ENCODE results near the gene RLN2.
A peak's percentile ranks its signal among the peaks of the same experiment; 100 is the strongest.
"Not testable (repeated sequence)": the region's sequence is repeated elsewhere in the genome, so short reads cannot be mapped to it uniquely, and the experiment has no call there.

The RLN2 gene

DNA sequence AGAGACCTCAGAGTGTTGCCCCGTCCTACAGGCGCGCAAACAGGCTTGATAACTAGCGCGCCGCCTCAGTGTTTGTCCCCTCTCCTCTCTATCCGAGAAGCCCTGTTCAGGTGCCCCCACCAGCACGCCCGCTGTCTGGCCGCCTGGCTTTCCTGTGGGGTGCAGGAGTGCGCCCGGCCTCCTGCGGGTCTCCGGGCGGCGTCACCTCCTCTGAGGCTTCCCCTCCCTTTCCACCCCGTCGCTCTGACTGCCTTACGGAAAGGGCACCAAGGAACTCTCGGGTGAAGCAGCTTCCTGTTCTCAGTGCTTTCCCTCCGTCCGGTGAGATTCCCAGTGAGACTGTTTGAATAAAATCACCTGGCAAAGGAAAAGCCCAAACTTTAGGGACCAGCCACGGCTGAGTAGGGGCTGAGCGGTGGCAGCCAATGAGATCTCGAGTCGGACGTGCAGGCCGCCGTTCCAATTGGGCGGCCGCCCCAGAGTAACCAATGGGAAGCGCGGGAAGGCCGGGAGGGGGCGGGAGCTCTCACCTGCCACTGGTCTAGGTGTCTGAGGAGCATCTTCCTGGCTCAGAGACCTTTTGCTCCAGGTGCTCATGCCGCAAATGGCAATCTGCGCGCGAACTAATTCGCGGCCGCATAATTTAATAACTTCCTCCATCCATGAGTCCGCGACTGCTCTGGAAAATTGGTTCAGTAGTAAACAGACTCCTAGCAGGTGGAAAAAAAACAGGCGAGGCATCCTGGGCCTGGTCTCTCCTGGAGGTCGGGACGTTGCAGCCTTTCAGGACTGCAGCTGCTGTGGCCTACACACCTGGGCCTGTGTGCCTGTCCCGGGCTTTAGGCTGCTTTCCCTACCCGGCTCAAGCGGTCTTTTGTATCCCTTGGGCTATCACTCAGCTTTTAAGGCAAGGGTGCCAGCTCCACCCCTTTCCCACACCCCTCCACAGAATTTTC is at the start of gene RLN2:
Gene RLN2, minus strand, starts transcription at position 877 of the 956 bp plus-strand sequence. Its CDS starts 136 bp downstream, at position 741.
- not testable (repeated sequence) for DNase-seq

GRCh38 chr9:5354184-5354583 is 49.7 kb upstream of the RLN2 start:
- no peak for DNase-seq

GRCh38 chr9:5352637-5353248 is 48.2 kb upstream of the RLN2 start:
- DNase-seq, result no peak

- not testable (repeated sequence) for DNase-seq
Observed at GRCh38 chr9:5338992-5339981, 34.8 kb upstream of the RLN2 start, which contains the start of gene RLN1. Gene RLN1, minus strand, starts transcription at chr9:5339876. Its CDS starts 130 bp downstream, at chr9:5339746.

DNA sequence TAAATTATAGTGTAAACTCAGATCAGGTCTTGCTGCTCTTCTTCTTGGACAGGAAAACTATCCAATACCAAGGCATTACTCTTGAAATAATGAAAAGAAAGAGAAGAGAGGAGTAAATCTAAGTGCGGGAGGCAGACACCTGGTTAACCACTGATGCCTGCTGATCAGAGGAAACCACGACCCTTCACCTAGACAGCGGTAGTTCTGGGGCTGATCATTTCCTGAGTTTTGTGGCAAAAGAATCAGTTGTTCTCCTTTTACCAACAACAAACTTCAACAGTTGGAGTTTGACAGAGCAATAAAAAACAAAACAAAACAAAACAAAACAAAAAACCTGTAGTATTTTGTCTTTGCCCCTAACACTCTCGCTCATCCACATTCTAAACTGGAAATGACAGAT is 32.2 kb upstream of the RLN2 start:
- DNase-seq, result no peak

GRCh38 chr9:5331276-5331675 is 26.8 kb upstream of the RLN2 start:
- not testable (repeated sequence) for DNase-seq

- DNase-seq, result peak; percentile 71
Observed at GRCh38 chr9:5326893-5327548, 22.5 kb upstream of the RLN2 start.

- DNase-seq, result no peak
Observed at GRCh38 chr9:5326187-5326586, 21.7 kb upstream of the RLN2 start.

DNA sequence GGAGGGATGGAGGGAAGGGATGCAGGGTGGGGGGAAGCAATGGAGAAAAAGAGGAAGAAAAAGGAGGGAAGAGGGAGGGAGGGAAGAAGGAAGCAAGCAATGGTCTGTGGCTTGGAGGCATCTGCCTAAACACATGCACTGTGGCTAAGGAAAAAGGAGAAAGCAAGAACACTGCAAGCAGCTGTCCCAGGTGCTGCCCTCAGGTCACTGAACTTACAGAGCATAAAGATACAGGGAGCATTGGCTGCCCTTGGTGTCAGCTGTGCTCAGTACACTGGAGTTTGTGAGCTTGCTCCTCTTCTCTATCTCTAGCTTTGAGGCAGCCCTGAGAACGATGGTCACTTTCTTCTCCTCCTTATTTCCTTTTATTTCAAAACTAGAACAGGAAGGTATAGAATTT is 17.1 kb upstream of the RLN2 start:
- not testable (repeated sequence) for DNase-seq

- no peak for DNase-seq
Observed at GRCh38 chr9:5321058-5321457, 16.5 kb upstream of the RLN2 start.

GRCh38 chr9:5316406-5316805 is 11.9 kb upstream of the RLN2 start:
- DNase-seq, result not testable (repeated sequence)

DNA sequence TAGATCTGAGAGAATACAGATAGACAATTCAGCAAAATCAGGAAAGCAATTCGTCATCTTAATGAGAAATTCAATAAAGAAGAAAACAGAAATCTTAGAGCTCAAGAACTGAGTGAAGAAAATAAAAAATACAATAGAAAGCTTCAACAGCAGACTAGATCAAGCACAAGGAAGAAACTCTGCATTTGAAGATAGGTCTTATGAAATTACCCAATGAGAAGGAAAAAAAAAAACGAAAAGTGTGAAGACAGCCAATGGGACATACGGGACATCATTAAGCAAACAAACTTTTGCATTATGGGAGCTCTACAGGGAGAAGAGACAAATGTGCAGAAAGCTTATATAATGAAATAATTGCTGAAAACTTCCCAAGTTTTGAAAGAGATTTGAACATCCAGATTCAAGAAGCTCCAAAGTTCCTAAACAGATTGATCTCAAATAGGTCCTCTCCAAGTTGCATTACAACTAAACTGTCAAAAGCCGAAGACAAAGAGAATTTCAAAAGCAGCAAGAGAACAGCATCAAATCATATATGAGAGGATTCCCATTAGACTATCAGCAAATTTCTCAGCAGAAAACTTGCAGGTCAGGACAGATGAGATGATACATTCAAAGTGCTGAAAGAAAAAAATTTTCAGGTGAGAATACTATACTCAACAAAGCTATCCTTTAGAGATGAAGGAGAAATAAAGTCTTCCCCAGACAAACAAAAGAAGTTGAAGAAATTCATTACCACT is 10.8 kb upstream of the RLN2 start:
- DNase-seq, result no peak

DNA sequence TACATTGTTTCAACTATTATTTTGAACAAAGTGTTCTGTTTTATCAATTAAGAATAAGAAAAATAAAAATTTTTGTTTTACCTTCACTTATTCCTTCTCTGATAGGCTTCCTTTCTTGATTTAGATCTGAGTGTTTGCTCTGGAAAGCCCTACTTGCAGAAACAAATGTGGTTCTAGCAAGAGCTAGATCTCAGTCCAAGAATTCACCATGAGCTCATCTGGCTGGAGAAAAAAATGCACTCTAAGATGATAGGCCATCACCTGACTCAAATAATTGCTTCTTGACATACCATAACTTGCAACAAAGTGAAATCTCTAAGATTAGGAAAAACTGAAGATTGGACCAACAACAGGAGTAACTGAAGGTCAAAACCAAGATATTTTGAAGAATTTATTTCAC is 6.3 kb upstream of the RLN2 start:
- DNase-seq, result no peak

DNA sequence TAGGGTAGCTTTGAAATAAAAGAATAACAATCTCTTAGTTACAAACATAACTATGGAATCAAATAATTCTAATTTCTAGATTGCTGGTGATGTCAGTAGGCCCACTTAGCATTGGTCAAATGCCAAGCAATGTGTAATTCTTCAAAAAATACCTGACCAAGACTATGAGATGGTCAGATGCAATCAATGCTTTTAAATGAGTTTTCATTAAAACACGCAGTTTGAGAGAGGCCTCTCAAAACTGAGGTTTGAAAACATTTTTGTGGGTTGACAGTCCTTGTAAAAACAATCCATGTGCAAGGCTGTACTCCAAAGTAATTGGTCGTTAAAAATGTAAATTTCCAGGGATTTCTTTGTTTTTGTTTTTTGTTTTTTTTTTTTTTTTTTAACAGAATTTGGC is 1.2 kb upstream of the RLN2 start:
- DNase-seq, result no peak

GRCh38 chr9:5301544-5301943 is 3.0 kb downstream of the RLN2 start:
- DNase-seq, result no peak

- DNase-seq, result no peak
Observed at GRCh38 chr9:5292141-5292540, 12.4 kb downstream of the RLN2 start.

- DNase-seq, result no peak
Observed at GRCh38 chr9:5288591-5288990, 15.9 kb downstream of the RLN2 start.

DNA sequence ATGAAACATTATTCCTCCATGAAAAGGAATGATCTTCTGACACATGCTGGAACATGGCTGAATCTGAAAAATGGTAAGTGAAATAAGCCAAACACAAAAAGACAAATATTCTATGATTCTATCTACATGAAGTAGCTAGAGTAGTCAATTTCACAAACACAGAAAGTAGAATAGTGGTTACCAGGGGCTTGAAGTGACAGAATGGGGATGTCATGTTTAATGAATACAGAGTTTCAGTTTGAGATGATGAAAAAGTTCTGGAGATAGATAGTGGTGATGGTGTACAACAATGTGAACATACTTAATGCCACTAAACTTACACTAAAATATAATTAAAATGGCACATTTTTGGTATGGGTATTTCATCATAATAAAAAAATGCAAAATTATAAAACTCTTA is 18.3 kb downstream of the RLN2 start:
- no peak for DNase-seq

DNA sequence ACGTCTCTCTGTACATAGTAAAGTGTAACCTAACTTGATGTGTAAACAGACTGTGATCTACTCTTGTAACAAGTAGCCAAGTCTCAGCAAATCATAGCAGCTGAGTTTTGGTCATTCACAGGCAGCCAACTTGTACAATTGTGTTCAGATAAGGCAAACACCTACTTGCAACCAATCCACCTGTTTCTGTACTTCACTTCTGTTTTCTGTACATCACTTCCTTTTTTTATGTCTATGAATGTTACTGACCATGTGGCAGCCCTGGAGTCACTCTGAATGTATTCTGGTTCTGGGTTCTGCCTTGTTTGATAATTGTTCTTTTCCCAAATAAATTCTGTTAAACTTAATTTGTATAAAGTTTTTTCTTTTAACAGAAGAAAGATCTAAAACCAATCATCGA is 26.0 kb downstream of the RLN2 start:
- no peak for DNase-seq

- DNase-seq, result no peak
Observed at GRCh38 chr9:5274770-5275169, 29.7 kb downstream of the RLN2 start.

GRCh38 chr9:5269249-5269715 is 35.2 kb downstream of the RLN2 start:
- no peak for DNase-seq

Data from NCI-H2227 treated with DMSO at 0.1 percent for 48 hours (cell line).